Body of pancreas (tissue), 4 donors: Measurements from ENCODE around the gene KRTAP10-5.

Experiments
- CTCF ChIP-seq, 7 experiments: fragments of 450-650 bp in 4 of 7; fragments of 200-600 bp in 3 of 7; sonication (generic) in 3 of 7; IDR thresholded peaks; one replicate each; pipeline ENCODE4 v1.5.1; 2016 to 2019; ENCODE audit warnings: antibody characterized with exemption in 7 of 7
- POLR2A ChIP-seq, 3 donors: fragments of 450-650 bp; IDR thresholded peaks; one replicate each; pipeline ENCODE4 v1.6.1; 2016; ENCODE audit warnings: antibody characterized with exemption in 3 of 3, mild to moderate bottlenecking in 2 of 3

- TF ChIP-seq CTCF (IDR thresholded peaks at IDR 0.05), result no peak
- TF ChIP-seq POLR2A (IDR thresholded peaks at IDR 0.05), result no peak
Observed at GRCh38 chr21:44613386-44614155, 33.2 kb upstream of the KRTAP10-5 start.
